Panc1 (cell line): ENCODE data around the gene PCNT. TPM values are rescaled to one million over a fixed set of nuclear protein-coding genes. Genes with fewer than 3 reads are reported as not detected.

ENCODE experiments used
- ATAC-seq: fragments of 200-7000 bp; cut with Tn5 transposase; 2 replicates; pipeline ENCODE4 v1.9.1; 2020; ENCODE audit warnings: mild to moderate bottlenecking, moderate library complexity
- BruUV-seq: library from RNA; stranded (reverse); fragments of 400-500 nt; replicated peaks from 2 replicates; lab custom pipeline; 2021; lab: Mats Ljungman, UMichigan
- CTCF ChIA-PET: fragments of 300-600 bp; sonication (Branson Sonifier 250); formaldehyde crosslinking; loops from one replicate; lab custom pipeline; 2022; ENCODE audit warnings: antibody characterized with exemption; lab: Charles Lee
- POLR2A ChIA-PET: fragments of 300-600 bp; sonication (Branson Sonifier 250); formaldehyde crosslinking; loops from one replicate; lab custom pipeline; 2022; ENCODE audit warnings: antibody characterized with exemption; lab: Charles Lee
- DNase-seq: peaks from one replicate; pipeline ENCODE4 v3.0.0-alpha.2; 2010; ENCODE audit warnings: low read depth, low spot score
- H3K27ac ChIP-seq: 2 replicates; pipeline ENCODE4 v1.5.1; 2011; ENCODE audit warnings: mild to moderate bottlenecking, low read length, inconsistent platforms
- H3K27me3 ChIP-seq: fragments of 200-500 bp; sonication (Bioruptor generic); 2 replicates; pipeline ENCODE4 v1.6.0; 2014; ENCODE audit warnings: low read length, inconsistent platforms; ENCODE audit not compliant: control insufficient read depth, insufficient read depth
- H3K36me3 ChIP-seq: fragments of 200-500 bp; sonication (Bioruptor generic); 2 replicates; pipeline ENCODE4 v1.5.1; 2014; ENCODE audit warnings: inconsistent platforms, mild to moderate bottlenecking, low read length, moderate library complexity; ENCODE audit not compliant: control insufficient read depth, insufficient read depth
- H3K4me1 ChIP-seq: 2 replicates; pipeline ENCODE4 v1.5.1; 2011; ENCODE audit warnings: inconsistent platforms, mild to moderate bottlenecking, low read length, moderate library complexity; ENCODE audit not compliant: control insufficient read depth, insufficient read depth
- H3K4me3 ChIP-seq, 2 experiments: 2 replicates each; pipeline ENCODE4 v1.5.1; 2011 to 2012; ENCODE audit warnings: low read depth in 2 of 2, low read length in 2 of 2, mild to moderate bottlenecking in 2 of 2, inconsistent platforms in 1 of 2, moderate library complexity in 1 of 2
- H3K9me3 ChIP-seq: fragments of 200-500 bp; sonication (Bioruptor generic); 2 replicates; pipeline ENCODE4 v1.5.1; 2014; ENCODE audit warnings: low read depth, mild to moderate bottlenecking, inconsistent platforms, low read length, moderate library complexity; ENCODE audit not compliant: control insufficient read depth, insufficient read depth
- CTCF ChIP-seq: fragments of 450-650 bp; IDR thresholded peaks from 2 replicates; pipeline ENCODE4 v1.5.1; 2017; ENCODE audit warnings: mild to moderate bottlenecking
- POLR2AphosphoS5 ChIP-seq: IDR thresholded peaks from 2 replicates; pipeline ENCODE4 v1.6.1; 2012; ENCODE audit warnings: mild to moderate bottlenecking, low read depth, low read length, moderate library complexity
- SIN3A ChIP-seq: IDR thresholded peaks from 2 replicates; pipeline ENCODE4 v1.6.1; 2012; ENCODE audit warnings: low read depth, mild to moderate bottlenecking, low read length, moderate library complexity, borderline replicate concordance; ENCODE audit not compliant: insufficient read depth
- TCF7L2 ChIP-seq: IDR thresholded peaks from 2 replicates; pipeline ENCODE4 v1.6.1; 2011; ENCODE audit warnings: mild to moderate bottlenecking, low read depth, low read length, inconsistent platforms
- in situ Hi-C: cut with HindIII; loops from 2 replicates; pipeline ENCODE4 v1.10.0; 2016; ENCODE audit warnings: low sequenced_read_pairs, low pct_unique_long_range_greater_than_20kb
- intact Hi-C: fragments of 100-400 bp; cut with micrococcal nuclease; formaldehyde crosslinking; loops from one replicate; pipeline ENCODE4 v1.10.0; 2022; ENCODE audit not compliant: unreplicated experiment
- total RNA-seq: library from RNA; stranded (reverse); gene quantifications from one replicate; pipeline ENCODE4 v1.2.1, GENCODE V29; 2021; ENCODE audit not compliant: unreplicated experiment
- TF ChIP-seq, protein P1 (sequence below), 2 experiments: IDR thresholded peaks; 2 replicates each; pipeline ENCODE4 v1.6.1; 2011 to 2012; ENCODE audit warnings: low read depth in 2 of 2, control low read depth in 1 of 2, low read length in 1 of 2, mild to moderate bottlenecking in 1 of 2, moderate library complexity in 1 of 2; ENCODE audit not compliant: insufficient read depth in 1 of 2

Gene PCNT
- total RNA-seq, 1 experiment from 2014 or later = 44.3 TPM

- no peaks in the 10 kb centered on the region for H3K27me3 ChIP-seq
- peaks cover 12% of the 10 kb centered on the region; the same call in 1 of the 2 replicates for H3K4me1 ChIP-seq
- H3K9me3 ChIP-seq = no peaks in the 10 kb centered on the region
- no peak for DNase-seq
- ATAC-seq = no peak
- peaks cover 2% of the 10 kb centered on the region; the same call in 1 of the 2 replicates for H3K36me3 ChIP-seq
- no peak overlapping the region for H3K27ac ChIP-seq
- no peak overlapping the region for H3K4me3 ChIP-seq
- TF ChIP-seq POLR2AphosphoS5 = no peak
- TF ChIP-seq, protein P1, sequence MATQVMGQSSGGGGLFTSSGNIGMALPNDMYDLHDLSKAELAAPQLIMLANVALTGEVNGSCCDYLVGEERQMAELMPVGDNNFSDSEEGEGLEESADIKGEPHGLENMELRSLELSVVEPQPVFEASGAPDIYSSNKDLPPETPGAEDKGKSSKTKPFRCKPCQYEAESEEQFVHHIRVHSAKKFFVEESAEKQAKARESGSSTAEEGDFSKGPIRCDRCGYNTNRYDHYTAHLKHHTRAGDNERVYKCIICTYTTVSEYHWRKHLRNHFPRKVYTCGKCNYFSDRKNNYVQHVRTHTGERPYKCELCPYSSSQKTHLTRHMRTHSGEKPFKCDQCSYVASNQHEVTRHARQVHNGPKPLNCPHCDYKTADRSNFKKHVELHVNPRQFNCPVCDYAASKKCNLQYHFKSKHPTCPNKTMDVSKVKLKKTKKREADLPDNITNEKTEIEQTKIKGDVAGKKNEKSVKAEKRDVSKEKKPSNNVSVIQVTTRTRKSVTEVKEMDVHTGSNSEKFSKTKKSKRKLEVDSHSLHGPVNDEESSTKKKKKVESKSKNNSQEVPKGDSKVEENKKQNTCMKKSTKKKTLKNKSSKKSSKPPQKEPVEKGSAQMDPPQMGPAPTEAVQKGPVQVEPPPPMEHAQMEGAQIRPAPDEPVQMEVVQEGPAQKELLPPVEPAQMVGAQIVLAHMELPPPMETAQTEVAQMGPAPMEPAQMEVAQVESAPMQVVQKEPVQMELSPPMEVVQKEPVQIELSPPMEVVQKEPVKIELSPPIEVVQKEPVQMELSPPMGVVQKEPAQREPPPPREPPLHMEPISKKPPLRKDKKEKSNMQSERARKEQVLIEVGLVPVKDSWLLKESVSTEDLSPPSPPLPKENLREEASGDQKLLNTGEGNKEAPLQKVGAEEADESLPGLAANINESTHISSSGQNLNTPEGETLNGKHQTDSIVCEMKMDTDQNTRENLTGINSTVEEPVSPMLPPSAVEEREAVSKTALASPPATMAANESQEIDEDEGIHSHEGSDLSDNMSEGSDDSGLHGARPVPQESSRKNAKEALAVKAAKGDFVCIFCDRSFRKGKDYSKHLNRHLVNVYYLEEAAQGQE (IDR thresholded peaks at IDR 0.05; ENCODE audit: insufficient read depth in 1 of 2, low read depth in 2 of 2, low read length in 1 of 2) = no peak
- TF ChIP-seq CTCF = no peak
- TF ChIP-seq SIN3A = no peak
- TF ChIP-seq TCF7L2 = no peak
- CTCF ChIA-PET = no interaction called here
- intact Hi-C loops = no loop called here
- in situ Hi-C loops = no loop called here
- BruUV-seq = no TSS peak
- POLR2A ChIA-PET = no interaction called here
Measured at GRCh38 chr21:46329796-46330195, 5.8 kb downstream of the PCNT start.

DNA sequence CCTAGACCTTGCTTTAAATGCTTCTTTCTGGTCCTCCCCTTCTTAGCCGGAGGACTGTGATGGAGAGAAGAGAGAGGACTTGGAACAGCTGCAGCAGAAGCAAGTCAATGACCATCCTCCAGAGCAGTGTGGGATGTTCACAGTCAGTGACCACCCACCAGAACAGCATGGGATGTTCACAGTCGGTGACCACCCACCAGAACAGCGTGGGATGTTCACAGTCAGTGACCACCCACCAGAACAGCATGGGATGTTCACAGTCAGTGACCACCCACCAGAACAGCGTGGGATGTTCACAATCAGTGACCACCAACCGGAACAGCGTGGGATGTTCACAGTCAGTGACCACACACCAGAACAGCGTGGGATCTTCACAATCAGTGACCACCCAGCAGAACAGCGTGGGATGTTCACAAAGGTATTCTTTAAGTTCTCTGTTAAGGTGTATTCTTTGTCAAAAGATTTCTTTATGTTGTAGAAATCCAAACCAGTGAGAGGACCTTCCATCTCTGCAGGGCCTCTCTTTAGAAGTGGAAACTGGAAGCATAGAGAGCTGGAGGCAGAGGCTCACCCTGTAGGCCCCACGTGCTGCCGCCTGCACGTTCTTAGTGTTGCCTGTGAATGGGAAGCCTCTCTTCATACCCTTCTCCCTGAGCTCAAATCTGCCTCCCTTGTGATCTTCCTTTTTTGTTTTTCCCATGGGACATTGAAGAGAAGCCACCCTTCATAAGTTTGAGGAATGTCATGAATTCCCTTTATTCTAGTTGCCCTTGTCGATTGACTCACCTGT, 10.6 kb downstream of the PCNT start:
- no TSS peak for BruUV-seq
- Histone ChIP-seq H3K4me1 (no peaks in the 10 kb centered on the region), H3K27me3 (no peaks in the 10 kb centered on the region), H3K27ac (no peak overlapping the region), H3K9me3 (no peaks in the 10 kb centered on the region), H3K4me3 (no peak overlapping the region), H3K36me3 (peaks cover 2% of the 10 kb centered on the region; the same call in 1 of the 2 replicates)
- CTCF ChIA-PET = no interaction called here
- in situ Hi-C loops (no loop called here), intact Hi-C loops (no loop called here)
- POLR2A ChIA-PET = interaction anchor here (0.7 kb wide), 2 partner anchors 9 to 1258 kb away, joined by 4 read pairs; no protein-coding TSS in a partner anchor
- ATAC-seq = no peak
- no peak for TF ChIP-seq POLR2AphosphoS5
- TF ChIP-seq SIN3A = no peak
- TF ChIP-seq, protein P1 (IDR thresholded peaks at IDR 0.05; ENCODE audit: insufficient read depth in 1 of 2, low read depth in 2 of 2, low read length in 1 of 2) = no peak
- no peak for TF ChIP-seq TCF7L2
- TF ChIP-seq CTCF = no peak
- no peak for DNase-seq
